Glomerular visceral epithelial cell (primary cell): Measurements from ENCODE around the gene EHMT1.
A peak's percentile ranks its signal among the peaks of the same experiment; 100 is the strongest.

Experiments used
- DNase-seq: peaks from one replicate; pipeline ENCODE4 v3.0.0-alpha.2; 2016; ENCODE audit errors: extremely low spot score

The EHMT1 gene

DNA sequence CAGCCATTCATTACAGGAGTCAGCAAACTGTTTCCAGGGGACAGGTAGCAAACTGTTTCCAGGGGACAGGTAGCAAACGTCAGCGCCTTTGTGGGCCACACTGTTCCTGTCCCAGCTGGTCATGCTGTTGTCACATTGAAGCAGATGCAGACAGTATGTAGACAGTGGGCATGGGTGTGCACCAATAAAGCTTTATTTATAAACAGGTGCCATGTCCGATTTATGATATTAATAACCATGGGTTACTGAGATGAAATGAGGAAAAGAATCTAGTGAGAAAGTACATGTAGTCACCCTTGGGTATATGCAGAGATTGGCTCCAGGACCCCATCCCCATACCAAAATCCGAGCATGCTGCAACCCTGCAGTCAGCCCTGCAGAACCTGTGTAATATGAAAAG lies 122.5 kb downstream of the EHMT1 start:
- DNase-seq = no peak

DNA sequence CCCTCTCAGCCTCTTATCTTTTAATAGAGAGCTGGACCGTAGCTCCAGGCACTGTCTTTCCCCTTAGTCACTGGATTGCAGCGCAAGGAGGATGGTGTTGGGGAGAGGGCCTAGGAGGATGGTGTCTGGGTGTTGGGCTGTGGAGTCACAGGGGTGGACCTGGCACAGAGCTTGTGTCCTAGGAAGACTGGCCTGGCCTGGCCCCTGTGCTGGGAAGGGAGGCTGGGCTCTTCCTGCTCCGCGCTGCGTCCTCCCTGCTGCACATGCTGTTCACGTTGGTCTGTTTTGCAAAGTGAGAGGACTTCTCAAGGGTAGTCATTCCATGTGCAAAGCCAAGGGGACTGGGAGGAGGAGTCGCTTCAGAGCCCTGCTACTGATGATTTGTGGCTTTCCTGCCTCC lies 123.9 kb downstream of the EHMT1 start:
- no peak for DNase-seq

DNA sequence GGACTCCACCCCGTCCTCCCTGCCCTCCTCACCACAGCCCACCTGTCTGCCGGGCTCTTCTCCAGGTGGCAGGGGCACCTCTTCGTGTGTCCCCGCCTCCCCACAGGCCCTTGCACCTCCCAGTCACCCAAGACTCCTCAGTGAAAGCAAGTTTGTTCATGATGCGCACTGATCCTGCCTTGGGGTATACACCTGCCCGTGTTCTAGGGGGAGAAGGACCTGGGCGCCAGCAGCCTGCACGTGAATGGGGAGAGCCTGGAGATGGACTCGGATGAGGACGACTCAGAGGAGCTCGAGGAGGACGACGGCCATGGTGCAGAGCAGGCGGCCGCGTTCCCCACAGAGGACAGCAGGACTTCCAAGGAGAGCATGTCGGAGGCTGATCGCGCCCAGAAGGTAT lies 124.9 kb downstream of the EHMT1 start:
- no peak for DNase-seq

DNA sequence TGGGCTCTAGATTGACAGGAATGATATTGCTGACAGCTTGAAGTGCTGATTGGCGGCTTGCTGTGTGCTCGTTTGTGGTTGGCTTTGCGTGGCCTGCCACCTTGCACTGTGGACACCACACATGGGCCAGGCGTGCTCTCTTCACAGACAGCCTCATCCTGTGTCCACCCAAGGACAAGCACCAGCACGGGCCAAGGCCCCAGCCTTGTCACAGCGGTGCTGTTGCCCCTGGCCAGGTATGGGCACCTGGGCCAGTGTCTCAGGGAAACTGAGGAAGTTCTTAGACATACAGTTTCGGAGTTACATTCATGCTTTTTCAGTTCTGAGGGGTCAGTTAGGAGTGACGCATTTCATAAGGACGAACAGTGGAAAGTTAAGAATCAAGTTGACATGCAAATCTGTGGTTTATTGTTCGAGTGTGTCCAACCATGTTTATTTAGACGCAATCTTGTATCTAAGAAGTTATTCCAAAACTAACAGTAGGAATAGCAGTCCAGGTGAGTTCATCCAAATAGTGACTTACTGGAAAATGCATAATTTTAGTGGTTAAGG lies 125.9 kb downstream of the EHMT1 start:
- DNase-seq = no peak

DNA sequence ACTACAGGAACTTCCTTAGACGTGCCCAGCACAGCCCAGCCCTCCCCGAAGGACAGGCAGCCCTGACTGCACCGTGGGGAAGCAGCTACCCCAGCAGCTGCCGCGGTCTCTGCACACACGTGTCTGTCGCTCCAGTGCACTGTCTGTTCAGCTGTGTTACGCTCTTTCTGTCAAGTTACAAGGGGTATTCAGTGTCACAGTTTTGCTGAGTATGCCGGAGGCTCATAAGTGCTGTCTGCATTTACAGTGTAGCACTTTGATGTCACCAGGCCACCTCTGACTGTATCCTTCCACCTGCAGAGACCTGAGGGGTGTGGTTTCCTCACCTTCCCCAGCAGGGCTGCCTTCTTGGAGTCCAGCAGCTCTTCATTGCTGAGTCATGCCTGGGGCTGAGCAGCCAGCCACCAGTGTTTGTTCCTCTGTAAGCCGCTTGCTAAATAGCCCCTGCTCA lies 126.8 kb downstream of the EHMT1 start:
- peak; percentile 35 for DNase-seq

DNA sequence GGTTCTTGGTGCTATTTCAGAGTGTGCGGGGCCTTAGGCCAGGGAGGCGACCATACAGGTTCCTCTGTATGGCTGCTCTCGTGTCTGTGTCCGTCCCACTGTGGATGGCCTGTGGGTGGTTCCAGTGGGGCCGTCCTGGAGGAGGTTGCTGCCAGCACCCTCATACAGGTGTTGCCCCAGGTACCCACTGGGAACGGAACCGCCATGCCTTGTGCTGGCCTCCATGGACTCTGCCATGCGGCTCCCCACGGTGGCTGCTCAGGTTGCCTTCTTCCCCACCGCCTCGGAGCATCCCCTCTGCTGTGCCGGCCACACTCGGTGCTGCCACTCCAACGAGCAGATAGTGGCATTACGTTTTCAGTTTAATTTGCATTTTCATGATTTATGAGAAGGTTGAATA lies 129.5 kb downstream of the EHMT1 start:
- no peak for DNase-seq

DNA sequence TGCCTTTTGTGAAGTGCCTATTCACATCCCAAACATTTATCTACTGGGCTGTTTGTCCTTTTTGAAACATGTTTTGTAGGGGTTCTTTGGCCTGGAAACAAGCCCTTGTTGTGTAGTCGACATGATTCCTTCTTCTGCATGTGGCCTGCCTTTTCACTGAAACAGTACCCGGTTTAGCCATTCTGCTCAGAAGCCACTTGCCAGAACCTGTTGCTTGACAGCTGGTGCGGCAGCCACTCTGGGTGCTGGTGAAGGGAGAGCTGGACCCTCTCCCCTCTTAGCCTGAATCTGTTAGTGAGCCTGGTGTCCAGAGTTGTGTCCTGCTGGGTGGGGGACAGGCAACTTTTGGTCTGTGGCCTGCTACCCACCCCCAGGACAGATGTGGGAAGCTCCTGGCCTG lies 129.9 kb downstream of the EHMT1 start:
- DNase-seq = no peak

DNA sequence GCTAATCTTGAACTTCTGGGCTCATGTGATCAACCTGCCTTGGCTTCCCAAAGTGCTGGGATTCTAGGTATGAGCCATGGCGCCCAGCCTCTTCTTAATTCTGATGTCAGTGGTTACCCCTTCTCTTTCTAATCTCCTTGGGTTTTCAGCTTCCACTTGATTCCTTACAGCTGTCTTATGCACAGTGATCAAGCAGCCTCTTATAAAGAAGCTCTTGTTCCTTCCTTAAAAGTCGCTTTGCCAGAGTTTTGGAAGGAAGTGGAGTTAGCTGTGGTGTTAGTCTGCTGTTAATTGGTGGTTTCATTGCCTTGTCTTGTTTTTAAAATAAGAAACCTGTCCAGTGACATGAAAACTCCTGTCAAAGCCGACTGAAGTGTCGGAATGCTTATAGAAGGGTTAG lies 130.7 kb downstream of the EHMT1 start:
- no peak for DNase-seq

DNA sequence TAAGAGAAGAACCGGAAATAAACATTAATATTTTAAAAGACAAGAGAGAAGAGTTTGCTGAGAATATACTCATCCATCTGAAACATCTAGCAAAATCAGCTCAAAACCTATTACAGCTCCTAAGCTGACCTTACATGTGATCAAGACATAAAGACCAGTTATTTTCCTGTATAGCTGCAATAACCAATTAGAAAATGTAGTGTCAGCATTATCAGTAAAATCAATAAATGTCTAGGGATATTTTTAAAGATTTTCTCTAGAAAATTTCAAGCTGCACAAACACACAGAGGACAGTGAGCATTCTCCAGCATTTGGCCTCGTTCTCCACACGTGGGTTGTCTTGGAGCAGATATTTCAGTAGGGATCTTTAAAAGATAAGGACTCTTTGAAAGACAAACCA lies 131.2 kb downstream of the EHMT1 start:
- DNase-seq = no peak

DNA sequence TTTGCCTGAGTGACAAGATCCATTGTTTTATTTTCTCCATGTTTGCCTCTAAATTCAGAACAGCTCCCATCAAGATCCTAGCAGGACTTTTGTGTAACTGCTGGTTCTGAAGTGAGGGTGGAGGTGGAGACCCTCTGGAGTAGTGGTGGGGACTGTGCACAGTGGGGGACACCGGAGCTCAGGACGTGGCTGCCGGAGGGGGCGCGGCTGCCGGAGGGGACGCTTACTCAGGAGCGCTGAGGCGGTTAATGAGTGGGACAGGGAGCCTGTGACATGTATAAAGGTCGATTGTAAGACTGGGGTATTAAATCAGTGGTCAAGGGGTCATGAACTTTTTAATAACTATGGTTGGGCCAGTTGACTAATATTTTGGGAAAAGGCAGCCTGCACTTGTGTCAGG lies 131.8 kb downstream of the EHMT1 start:
- DNase-seq = no peak

DNA sequence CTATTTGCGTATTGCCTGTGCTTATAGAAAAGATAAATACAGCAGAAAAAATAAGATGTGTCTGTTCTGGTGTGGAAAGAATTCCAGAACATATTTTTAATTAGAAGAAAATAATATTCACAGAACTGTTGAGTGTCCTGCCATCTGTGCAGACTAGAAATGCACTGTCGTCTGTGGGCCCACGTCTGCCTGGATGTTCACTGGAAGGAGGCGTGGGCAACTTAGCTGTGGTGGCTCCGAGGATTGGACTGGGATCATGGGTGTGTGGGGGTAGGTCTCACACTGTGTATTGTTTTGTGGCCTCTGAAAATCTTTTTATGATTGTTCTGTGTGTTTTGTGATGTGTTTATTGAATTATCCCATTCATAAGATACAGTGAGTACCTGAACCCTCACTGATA lies 132.8 kb downstream of the EHMT1 start:
- DNase-seq = no peak

DNA sequence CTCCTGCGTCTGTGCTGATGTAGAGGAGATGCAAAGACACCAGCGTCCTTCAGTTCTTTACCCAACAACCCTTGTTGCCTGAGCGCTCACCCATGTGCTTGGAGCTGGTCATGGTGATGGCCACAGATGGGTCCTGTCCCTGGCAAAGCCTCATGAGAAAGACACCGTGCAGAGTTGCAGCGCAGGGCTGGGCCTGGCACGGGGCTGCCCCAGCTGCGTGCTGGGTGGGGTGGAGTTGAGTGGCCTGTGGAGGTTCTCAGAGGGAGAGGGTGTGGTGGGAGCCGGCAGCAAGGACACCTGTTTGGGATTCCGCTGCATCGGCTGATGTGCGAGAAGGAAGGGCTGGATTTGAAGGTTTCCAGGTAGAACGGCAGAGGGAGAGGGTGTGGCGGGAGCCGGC lies 133.6 kb downstream of the EHMT1 start:
- no peak for DNase-seq

DNA sequence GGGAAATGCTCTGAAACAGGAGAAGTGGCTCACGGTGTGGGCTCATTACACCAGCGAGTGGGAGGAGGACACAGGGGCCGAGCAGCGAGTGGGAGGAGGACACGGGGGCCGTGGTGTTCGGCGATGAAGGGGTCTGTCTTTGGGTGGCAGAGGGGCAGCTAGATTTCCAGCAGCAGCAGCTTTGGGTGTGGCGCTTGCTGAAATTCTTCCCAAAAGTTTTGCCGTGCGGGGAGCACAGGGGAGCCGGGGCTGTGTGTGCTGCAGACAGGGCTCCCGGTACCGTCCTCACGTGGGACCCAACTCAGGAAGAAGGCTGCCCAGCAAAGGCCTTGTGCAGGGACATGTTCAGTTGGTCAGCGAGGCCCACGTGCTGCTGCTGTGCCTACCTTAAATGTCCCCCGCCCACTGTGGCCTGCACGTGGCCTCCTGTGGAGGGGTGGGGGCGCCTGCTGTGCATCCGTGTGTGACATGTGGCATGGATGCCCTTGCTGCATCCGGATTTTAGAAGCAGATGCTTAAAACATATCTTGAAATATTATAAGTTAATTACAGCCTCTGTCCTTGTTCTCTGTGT lies 134.5 kb downstream of the EHMT1 start:
- no peak for DNase-seq

DNA sequence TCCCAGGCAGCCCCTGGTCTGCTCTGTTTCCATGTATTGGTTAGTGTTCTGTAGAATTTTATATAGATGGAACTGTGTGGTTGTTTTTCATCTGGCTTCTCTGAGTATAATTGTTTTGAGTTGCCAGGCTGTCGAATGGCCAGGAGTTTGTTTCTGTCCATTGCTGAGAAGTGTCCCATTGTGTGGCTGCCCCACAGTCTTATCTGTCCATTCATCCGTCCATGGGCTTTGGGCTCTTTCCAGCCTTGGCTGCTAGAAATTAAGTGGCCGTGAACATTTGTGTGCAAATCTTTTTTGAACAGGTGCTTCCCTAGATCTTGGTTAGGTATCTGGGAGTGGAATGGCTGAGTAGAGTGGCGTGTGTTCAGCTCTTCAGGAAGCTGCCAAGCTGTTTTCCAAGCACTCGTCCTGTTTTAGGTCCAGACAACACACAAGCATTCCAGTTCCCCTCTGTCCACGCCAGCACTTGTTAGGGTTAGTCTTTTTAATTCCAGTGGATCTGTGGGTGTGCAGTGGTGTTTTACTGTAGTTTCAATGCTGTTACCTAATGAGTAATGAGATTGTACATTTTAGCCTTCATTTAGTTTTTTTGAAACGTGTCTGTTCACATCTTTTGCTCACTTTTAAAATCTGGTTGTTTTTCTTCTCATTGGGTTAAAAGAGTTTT lies 136.6 kb downstream of the EHMT1 start:
- no peak for DNase-seq

DNA sequence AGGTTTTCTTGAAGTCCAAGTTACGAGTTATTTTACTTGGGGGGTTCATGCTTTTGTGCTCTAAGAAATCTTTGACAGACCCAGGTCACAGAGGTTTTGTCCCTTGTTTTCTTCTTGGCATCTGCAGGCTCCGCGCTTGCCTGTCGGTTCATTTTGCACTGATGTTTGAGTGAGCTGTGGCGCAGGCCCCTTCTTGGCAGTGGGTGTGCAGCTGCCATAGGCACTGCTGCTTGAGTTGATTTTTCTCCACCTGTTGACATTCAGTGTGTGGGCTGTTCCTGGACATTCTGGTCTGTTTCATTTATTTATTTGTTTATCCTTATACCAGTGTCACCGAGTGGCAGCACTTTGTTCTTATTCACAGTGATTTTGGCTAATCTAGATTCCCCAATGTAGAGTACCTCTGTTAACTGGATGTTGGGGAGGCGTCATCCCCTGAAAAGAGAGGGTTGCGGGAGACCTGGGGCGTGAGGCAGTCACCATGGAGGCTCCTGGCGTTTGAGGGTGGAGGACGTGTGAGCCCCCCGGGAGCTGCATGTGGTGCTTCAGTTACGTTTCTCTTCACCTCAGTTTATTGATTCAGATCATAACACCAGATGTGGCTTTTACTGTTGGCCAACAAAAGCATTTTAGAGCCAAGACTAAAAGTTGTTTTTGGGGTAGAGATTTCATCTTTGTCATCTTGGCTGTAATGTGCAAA lies 137.4 kb downstream of the EHMT1 start:
- DNase-seq = no peak

DNA sequence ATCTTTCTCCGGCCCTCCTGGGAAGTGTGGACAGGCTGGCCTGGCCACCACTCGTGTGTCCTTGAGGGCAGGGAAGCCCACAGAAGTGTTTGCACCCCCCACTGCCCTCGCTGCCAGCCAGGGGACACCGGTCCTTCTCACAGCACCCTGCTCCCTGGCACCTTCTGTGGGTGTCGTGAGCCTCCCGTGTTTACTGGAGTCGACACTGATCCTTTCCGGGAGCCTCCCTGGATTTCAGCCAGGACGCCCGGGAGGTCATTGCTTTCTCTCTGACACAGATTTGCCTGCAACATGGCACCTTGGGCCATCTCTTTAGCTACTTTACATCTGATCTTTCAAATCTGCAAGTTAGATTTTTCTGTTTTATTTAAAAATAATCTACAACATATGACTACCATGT lies 138.3 kb downstream of the EHMT1 start:
- no peak for DNase-seq

DNA sequence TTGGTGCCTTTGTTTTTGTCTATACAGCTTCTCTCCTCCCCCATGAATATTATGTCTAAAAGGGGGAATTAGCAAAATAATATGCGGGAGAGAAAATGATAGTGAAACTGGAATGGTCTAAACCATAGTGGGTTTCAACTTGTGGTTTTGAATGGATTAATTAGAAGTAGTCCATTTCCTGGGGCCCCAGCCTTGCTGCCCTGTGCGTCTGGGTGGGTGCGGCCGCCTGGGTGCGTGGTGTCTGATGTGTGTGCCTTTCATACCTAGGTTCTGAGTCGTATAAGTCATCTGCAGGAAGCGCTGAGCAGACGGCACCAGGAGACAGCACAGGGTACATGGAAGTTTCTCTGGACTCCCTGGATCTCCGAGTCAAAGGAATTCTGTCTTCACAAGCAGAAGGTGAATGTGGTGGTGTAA lies 138.8 kb downstream of the EHMT1 start:
- DNase-seq = peak; percentile 70

DNA sequence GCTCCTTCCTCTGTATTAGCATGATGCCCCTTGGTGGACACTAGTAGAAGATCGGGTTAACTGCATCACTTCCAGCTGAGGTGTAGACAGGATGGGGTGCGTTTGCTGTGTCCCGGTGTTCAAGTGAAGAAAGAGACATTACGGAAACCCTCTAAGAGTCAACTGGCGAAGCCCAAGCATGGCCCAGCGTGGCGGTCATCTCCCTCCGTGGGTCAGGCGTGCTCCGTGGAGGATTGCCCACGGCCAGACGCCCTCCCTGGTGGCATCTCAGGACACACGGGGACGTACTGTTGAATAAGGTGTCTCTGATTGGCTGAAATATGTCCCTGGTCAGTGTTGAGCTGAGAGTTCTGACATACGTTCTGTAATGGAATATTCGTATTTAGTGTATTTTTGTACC lies 139.3 kb downstream of the EHMT1 start:
- DNase-seq = no peak

DNA sequence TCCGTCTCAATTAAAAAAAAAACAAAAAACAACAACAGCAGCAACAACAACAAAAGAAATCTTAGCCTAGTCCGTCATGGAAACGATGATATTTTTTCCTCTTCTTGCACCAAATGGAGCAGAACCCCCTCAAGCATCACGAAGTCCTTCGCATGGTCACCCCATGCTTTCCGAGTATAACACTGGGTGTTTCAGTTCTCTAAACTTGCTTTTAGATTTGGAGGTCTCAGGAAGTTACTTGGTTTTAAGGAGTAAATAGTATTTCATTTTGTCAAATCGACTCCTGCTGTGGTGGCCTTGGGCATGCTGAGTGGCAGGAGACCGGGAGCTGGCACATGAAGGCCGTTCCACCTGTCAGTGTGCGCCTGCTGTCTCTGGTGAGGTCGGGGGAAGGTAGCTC lies 140.3 kb downstream of the EHMT1 start:
- DNase-seq = no peak

DNA sequence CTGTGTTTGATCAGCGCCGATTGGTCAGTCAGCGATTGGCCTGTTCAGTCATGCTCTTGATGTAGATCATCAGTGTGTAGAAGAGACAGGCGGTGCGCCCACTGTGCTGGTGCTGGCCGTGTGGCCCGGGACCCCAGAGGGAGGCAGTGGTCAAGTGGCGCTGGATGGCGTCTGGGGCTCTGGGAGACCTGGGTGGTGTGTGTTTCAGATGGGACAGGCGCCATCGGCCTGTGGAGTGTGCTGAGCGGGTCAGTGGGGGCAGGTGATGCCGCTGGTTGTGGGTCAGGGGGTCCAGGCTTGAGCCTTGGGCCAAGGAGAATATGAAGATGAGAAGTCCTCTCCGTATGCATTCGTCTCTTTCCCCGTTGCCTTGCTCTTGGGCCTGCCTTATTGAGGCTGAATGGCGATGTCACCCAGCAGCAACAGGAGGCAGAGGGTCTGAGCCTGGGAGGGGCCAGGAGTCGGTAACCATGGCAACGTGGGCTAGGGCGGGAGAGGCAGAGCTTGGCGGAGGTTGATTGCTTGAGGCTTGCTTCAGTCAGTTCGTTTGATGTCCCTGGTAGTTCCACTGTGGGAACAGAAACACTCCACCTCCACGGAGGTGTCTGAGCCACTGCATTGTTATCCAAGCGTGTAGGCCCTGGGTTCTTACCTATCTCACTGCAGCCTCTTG lies 141.0 kb downstream of the EHMT1 start:
- DNase-seq = no peak

DNA sequence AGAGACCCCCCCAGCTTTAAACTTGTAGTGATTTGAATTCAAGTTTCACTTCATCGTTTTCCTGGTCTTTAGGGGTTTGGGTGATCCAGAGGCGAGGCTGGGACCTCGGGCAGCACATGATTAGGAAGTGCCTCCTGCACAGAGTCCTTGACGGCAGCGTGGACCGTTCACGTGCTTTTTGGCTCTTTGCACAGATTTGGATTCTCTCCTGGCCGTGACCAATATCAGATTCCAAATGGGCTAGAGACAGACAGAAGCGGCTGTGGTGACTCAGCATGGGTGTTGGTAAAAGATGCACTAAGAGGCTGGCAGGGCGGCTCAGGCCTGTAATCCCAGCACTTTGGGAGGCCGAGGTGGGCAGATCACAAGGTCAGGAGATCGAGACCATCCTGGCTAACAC lies 141.6 kb downstream of the EHMT1 start:
- DNase-seq = no peak

DNA sequence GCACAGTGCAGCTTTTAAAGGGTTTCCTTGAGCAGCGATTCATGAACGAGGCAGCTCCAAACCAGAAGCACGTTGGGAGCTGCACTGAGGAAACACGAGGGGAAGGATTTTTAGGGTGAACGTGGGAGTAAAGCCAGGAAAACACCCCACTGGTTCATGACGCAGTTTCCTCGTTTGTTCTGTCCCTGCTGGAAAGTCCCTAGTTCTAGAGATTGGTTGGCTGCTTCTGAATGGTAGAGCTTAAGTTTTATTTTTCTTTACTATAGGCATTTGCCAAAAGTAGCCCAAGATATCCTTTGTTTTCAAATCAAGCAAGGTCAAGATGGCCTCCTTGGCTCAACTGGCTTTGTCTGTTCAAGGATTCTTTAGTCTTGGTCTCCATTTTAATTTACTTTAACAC lies 142.2 kb downstream of the EHMT1 start:
- DNase-seq = no peak

DNA sequence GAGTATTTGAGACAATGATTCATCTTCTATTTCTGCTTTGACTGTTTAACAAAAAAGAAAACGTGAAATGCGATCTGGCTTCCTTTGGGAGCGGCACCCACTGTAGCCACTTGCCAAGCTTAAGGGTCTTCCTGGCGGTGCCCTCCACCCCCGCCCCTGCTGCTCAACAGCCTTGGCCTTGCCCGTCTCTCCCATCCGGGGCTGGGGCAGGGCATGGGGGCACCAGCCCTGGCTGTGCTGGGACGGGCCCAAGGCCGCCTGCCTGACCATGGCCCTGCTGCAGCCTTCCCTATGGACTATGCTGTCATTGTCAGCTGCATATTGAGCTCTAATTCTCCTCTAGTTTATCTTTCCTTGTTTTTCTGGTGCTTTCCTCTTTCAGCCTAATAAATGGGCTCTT lies 143.0 kb downstream of the EHMT1 start:
- no peak for DNase-seq
